CD4-positive, alpha-beta T cell treated with Interleukin-4 for 4 hours (primary cell): ENCODE data around the gene DDR1.
"Not testable (repeated sequence)": the region's sequence is repeated elsewhere in the genome, so short reads cannot be mapped to it uniquely, and the experiment has no call there.

Experiments used
- DNase-seq: peaks from one replicate; pipeline ENCODE4 v3.0.0-alpha.2; 2020

Gene DDR1

GRCh38 chr6:30883685-30884520 lies at the start of gene DDR1:
Gene DDR1, plus strand, starts transcription at chr6:30884519. Its CDS starts 4,211 bp downstream, at chr6:30888730.
- DNase-seq = peak; percentile 25

GRCh38 chr6:30834646-30835045 lies 49.7 kb upstream of the DDR1 start:
- no peak for DNase-seq

- no peak for DNase-seq
Observed at GRCh38 chr6:30835576-30835975, 48.7 kb upstream of the DDR1 start.

GRCh38 chr6:30836431-30836866 lies 47.9 kb upstream of the DDR1 start:
- no peak for DNase-seq

- DNase-seq = no peak
Observed at GRCh38 chr6:30836957-30837356, 47.4 kb upstream of the DDR1 start.

- no peak for DNase-seq
Observed at GRCh38 chr6:30837432-30837831, 46.9 kb upstream of the DDR1 start.

- no peak for DNase-seq
Observed at GRCh38 chr6:30837870-30838269, 46.4 kb upstream of the DDR1 start.

- no peak for DNase-seq
Observed at GRCh38 chr6:30839671-30840070, 44.6 kb upstream of the DDR1 start.

- no peak for DNase-seq
Observed at GRCh38 chr6:30840084-30840934, 44.0 kb upstream of the DDR1 start.

GRCh38 chr6:30840935-30841643 lies 43.2 kb upstream of the DDR1 start:
- no peak for DNase-seq

- no peak for DNase-seq
Observed at GRCh38 chr6:30841644-30842504, 42.4 kb upstream of the DDR1 start.

GRCh38 chr6:30842754-30843610 lies 41.3 kb upstream of the DDR1 start:
- no peak for DNase-seq

GRCh38 chr6:30843611-30843998 lies 40.7 kb upstream of the DDR1 start:
- DNase-seq = no peak

- no peak for DNase-seq
Observed at GRCh38 chr6:30844118-30844535, 40.2 kb upstream of the DDR1 start.

GRCh38 chr6:30845183-30845582 lies 39.1 kb upstream of the DDR1 start:
- DNase-seq = no peak

GRCh38 chr6:30847421-30847970 lies 36.8 kb upstream of the DDR1 start:
- no peak for DNase-seq

- no peak for DNase-seq
Observed at GRCh38 chr6:30847971-30848436, 36.3 kb upstream of the DDR1 start.

- no peak for DNase-seq
Observed at GRCh38 chr6:30849903-30850651, 34.2 kb upstream of the DDR1 start.

- DNase-seq = not testable (repeated sequence)
Observed at GRCh38 chr6:30852459-30852858, 31.9 kb upstream of the DDR1 start.
